Breast epithelium (tissue), 3 donors: ENCODE measurements around the gene RENBP.

Source experiments
- POLR2A ChIP-seq: fragments of 450-650 bp; IDR thresholded peaks from one replicate; pipeline ENCODE4 v1.6.1; 2016; ENCODE audit warnings: antibody characterized with exemption, mild to moderate bottlenecking, moderate library complexity
- POLR2AphosphoS5 ChIP-seq, 3 donors: sonication (generic); formaldehyde crosslinking; IDR thresholded peaks; one replicate each; pipeline ENCODE4 v1.6.1; 2017; ENCODE audit warnings: antibody characterized with exemption in 3 of 3

- TF ChIP-seq POLR2A = peak; percentile 26
- TF ChIP-seq POLR2AphosphoS5 (IDR thresholded peaks at IDR 0.05) = peak in 1 of 3 donors; percentile 53
Measured at GRCh38 chrX:153972368-153973126, 28.1 kb upstream of the RENBP start, which contains the start of gene TMEM187.
